HepG2 (cell line): ENCODE data around the gene RAB42. TPM values are rescaled to one million over a fixed set of nuclear protein-coding genes. Genes with fewer than 3 reads are reported as not detected.
A peak's percentile ranks its signal among the peaks of the same experiment; 100 is the strongest.

Experiments
- ATF4 ChIP-seq, 2 experiments: fragments of 450-650 bp in 1 of 2; sonication (generic) in 1 of 2; formaldehyde crosslinking; IDR thresholded peaks; 2 replicates each; pipeline versions ENCODE4 v1.5.0 to v1.8.0; 2020 to 2022; ENCODE audit warnings: mild to moderate bottlenecking in 1 of 2, missing genetic modification reagents in 1 of 2
- DRAP1 ChIP-seq: IDR thresholded peaks from 2 replicates; pipeline ENCODE4 v1.6.1; 2016; ENCODE audit warnings: missing genetic modification reagents, missing compliant biosample characterization
- HOXA5 ChIP-seq: sonication (generic); formaldehyde crosslinking; IDR thresholded peaks from 2 replicates; pipeline ENCODE4 v1.4.0; 2020; ENCODE audit warnings: missing genetic modification reagents
- IKZF1 ChIP-seq: fragments of 450-650 bp; IDR thresholded peaks from 2 replicates; pipeline ENCODE4 v1.7.1; 2016
- MED1 ChIP-seq: sonication (generic); formaldehyde crosslinking; IDR thresholded peaks from 2 replicates; pipeline ENCODE4 v1.4.0; 2020; ENCODE audit warnings: missing genetic modification reagents
- NFATC3 ChIP-seq: sonication (generic); formaldehyde crosslinking; IDR thresholded peaks from 2 replicates; pipeline ENCODE4 v1.5.1; 2020; ENCODE audit warnings: mild to moderate bottlenecking, missing genetic modification reagents
- NR2F1 ChIP-seq, 2 experiments: fragments of 450-650 bp in 1 of 2; formaldehyde crosslinking in 1 of 2; IDR thresholded peaks; 2 replicates each; pipeline versions ENCODE4 v1.5.0 to v1.6.1; 2016 to 2020; ENCODE audit warnings: mild to moderate bottlenecking in 1 of 2, missing compliant biosample characterization in 1 of 2, missing genetic modification reagents in 1 of 2, moderate library complexity in 1 of 2
- PHF8 ChIP-seq: sonication (generic); formaldehyde crosslinking; IDR thresholded peaks from 2 replicates; pipeline ENCODE4 v1.5.0; 2020; ENCODE audit warnings: missing genetic modification reagents
- POLR2G ChIP-seq: fragments of 200-400 bp; formaldehyde crosslinking; IDR thresholded peaks from 2 replicates; pipeline ENCODE4 v1.6.1; 2018; ENCODE audit warnings: mild to moderate bottlenecking, low read depth, low read length, moderate library complexity
- RAD21 ChIP-seq: fragments of 450-650 bp; formaldehyde crosslinking; IDR thresholded peaks from 2 replicates; pipeline ENCODE4 v1.5.0; 2020; ENCODE audit warnings: mild to moderate bottlenecking
- ZBTB7A ChIP-seq: sonication (generic); formaldehyde crosslinking; IDR thresholded peaks from 2 replicates; pipeline ENCODE4 v1.8.0; 2022; ENCODE audit warnings: mild to moderate bottlenecking, missing genetic modification reagents
- ZFY ChIP-seq: sonication (generic); formaldehyde crosslinking; IDR thresholded peaks from 2 replicates; pipeline ENCODE4 v1.4.0; 2020; ENCODE audit warnings: missing genetic modification reagents
- ZMYM2 ChIP-seq: sonication (generic); formaldehyde crosslinking; IDR thresholded peaks from 2 replicates; pipeline ENCODE4 v1.8.0; 2022; ENCODE audit warnings: mild to moderate bottlenecking, missing genetic modification reagents
- ZNF235 ChIP-seq: sonication (generic); formaldehyde crosslinking; IDR thresholded peaks from 2 replicates; pipeline ENCODE4 v1.8.1; 2023; ENCODE audit warnings: mild to moderate bottlenecking, missing genetic modification reagents, borderline replicate concordance
- ZNF547 ChIP-seq: sonication (generic); formaldehyde crosslinking; IDR thresholded peaks from 2 replicates; pipeline ENCODE4 v1.5.1; 2020; ENCODE audit warnings: mild to moderate bottlenecking, missing genetic modification reagents
- ZNF629 ChIP-seq: sonication (generic); formaldehyde crosslinking; conservative IDR thresholded peaks from 2 replicates; pipeline ENCODE4 v1.5.0; 2020; ENCODE audit warnings: missing genetic modification reagents
- ZNF646 ChIP-seq: sonication (generic); formaldehyde crosslinking; IDR thresholded peaks from 2 replicates; pipeline ENCODE4 v1.9.0; 2021; ENCODE audit warnings: mild to moderate bottlenecking, missing genetic modification reagents
- ZNF777 ChIP-seq: sonication (generic); formaldehyde crosslinking; IDR thresholded peaks from 2 replicates; pipeline ENCODE4 v1.4.0; 2020; ENCODE audit warnings: missing genetic modification reagents
- polyA plus RNA-seq, 8 experiments: library from polyadenylated mRNA; depleted of rRNA in 3 of 8; stranded (reverse) in 7 of 8; unstranded in 1 of 8; fragments of >200 nt; fragmentation: Illumina TruSeq in 4 of 8; extraction: Trizol in 4 of 8; gene quantifications; 2 replicates each; pipeline versions ENCODE4 v1.2.1 to v1.2.3, GENCODE V29; 2011 to 2016; ENCODE audit warnings: low read depth in 4 of 8, missing spikeins in 1 of 8, mixed read lengths in 1 of 8; ENCODE audit not compliant: insufficient read depth in 1 of 8
- total RNA-seq, 5 experiments: library from RNA; depleted of rRNA; stranded (reverse); fragments of >200 nt; fragmentation: Illumina TruSeq; extraction: Trizol; gene quantifications; 2 replicates each; pipeline ENCODE4 v1.2.3, GENCODE V29; 2016; ENCODE audit warnings: low read depth in 1 of 5
- TF ChIP-seq, protein P1 (sequence below): sonication (generic); formaldehyde crosslinking; IDR thresholded peaks from 2 replicates; pipeline ENCODE4 v1.4.0; 2020; ENCODE audit warnings: missing genetic modification reagents
- TF ChIP-seq, protein P2 (sequence below): sonication (generic); formaldehyde crosslinking; IDR thresholded peaks from 2 replicates; pipeline ENCODE4 v1.5.0; 2020; ENCODE audit warnings: missing genetic modification reagents, mild to moderate bottlenecking, borderline replicate concordance

RAB42 gene
- total and polyA plus RNA-seq, 2 of the 13 experiments (the other 11 are each of a cell fraction or from before 2014, with no cell fraction given) = 10.4 to 166 TPM

DNA sequence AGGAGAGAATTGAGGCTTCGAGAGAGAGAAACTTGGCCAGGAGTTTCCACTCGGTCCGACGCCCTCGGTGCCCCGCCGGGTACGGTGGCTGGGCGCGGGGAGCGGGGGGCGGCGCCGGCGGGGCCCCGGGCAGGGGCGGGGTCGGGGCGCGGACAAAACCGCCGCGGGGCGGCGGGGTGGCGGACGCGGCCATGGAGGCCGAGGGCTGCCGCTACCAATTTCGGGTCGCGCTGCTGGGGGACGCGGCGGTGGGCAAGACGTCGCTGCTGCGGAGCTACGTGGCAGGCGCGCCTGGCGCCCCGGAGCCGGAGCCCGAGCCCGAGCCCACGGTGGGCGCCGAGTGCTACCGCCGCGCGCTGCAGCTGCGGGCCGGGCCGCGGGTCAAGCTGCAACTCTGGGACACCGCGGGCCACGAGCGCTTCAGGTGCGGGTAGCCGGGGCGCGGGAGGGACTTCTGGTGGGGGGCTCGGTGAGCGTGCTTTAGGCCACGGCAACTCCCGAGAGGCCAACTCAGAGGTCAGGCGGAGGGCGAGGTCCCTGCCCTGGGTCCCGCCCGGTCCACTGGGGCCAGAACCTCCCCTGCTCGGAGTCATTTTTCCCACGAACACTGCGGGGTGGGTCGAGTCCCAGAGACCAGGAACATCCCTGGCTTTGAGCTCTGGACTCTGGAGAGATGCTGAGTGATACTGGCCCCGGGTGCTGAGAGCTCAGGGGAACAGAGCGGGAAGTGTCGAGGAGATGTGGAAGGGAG is 431 bp downstream of the RAB42 start (continued):
- TF ChIP-seq ZNF629 (peak; percentile 67; the same call in 1 of the 2 replicates), PHF8 (CRISPR knock-in tag) (peak; percentile 29; the same call in 1 of the 2 replicates), DRAP1 (peak; percentile 65; the same call in 1 of the 2 replicates), ZNF547 (CRISPR knock-in tag) (peak; percentile 21; the same call in 1 of the 2 replicates), IKZF1 (no peak), ZBTB7A (no peak), ZMYM2 (no peak), NR2F1 (CRISPR knock-in tag; IDR thresholded peaks at IDR 0.05) (peak in 1 of 2 experiments; percentile 50; a peak in 1 of 4 replicates), RAD21 (CRISPR knock-in tag) (peak; percentile 31), POLR2G (0 out of 2 replicates have a peak, but pooled peaks have one; percentile 54), ZNF235 (CRISPR knock-in tag) (no peak), MED1 (CRISPR knock-in tag) (peak; percentile 13; the same call in 1 of the 2 replicates), HOXA5 (CRISPR knock-in tag) (no peak), ZNF646 (CRISPR knock-in tag) (no peak), NFATC3 (CRISPR knock-in tag) (no peak), ZNF777 (peak; percentile 15; the same call in 1 of the 2 replicates), ZFY (CRISPR knock-in tag) (peak; percentile 72), ATF4 (CRISPR knock-in tag; IDR thresholded peaks at IDR 0.05) (no peak)
- TF ChIP-seq, protein P1, sequence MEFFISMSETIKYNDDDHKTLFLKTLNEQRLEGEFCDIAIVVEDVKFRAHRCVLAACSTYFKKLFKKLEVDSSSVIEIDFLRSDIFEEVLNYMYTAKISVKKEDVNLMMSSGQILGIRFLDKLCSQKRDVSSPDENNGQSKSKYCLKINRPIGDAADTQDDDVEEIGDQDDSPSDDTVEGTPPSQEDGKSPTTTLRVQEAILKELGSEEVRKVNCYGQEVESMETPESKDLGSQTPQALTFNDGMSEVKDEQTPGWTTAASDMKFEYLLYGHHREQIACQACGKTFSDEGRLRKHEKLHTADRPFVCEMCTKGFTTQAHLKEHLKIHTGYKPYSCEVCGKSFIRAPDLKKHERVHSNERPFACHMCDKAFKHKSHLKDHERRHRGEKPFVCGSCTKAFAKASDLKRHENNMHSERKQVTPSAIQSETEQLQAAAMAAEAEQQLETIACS (CRISPR knock-in tag) = no peak; the same call in 1 of the 2 replicates
- TF ChIP-seq, protein P2, sequence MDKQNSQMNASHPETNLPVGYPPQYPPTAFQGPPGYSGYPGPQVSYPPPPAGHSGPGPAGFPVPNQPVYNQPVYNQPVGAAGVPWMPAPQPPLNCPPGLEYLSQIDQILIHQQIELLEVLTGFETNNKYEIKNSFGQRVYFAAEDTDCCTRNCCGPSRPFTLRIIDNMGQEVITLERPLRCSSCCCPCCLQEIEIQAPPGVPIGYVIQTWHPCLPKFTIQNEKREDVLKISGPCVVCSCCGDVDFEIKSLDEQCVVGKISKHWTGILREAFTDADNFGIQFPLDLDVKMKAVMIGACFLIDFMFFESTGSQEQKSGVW = no peak
